Measurements from ENCODE around the gene RDH16.
"Not testable (repeated sequence)": the region's sequence is repeated elsewhere in the genome, so short reads cannot be mapped to it uniquely, and the experiment has no call there.

Gene RDH16

GRCh38 chr12:56916296-56916995 lies 41.0 kb downstream of the RDH16 start:
- no peak for DNase-seq

GRCh38 chr12:56914724-56915123 lies 42.7 kb downstream of the RDH16 start:
- DNase-seq = no peak

DNA sequence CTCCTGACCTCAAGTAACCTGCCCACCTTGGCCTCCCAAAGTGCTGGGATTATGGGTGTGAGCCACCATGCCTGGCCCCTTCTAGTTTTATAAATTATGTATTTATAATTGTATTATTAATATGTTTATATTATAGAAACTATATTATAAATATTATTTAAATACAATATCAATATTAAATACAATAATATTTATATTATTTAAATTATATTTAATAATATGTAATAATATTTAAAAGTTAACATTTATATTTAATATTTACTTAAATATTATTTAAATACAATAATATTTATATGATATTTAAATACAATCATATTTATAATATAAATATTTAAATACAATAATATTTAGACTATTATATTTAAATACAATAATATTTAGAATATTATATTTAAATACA lies 43.2 kb downstream of the RDH16 start:
- no peak for DNase-seq

DNA sequence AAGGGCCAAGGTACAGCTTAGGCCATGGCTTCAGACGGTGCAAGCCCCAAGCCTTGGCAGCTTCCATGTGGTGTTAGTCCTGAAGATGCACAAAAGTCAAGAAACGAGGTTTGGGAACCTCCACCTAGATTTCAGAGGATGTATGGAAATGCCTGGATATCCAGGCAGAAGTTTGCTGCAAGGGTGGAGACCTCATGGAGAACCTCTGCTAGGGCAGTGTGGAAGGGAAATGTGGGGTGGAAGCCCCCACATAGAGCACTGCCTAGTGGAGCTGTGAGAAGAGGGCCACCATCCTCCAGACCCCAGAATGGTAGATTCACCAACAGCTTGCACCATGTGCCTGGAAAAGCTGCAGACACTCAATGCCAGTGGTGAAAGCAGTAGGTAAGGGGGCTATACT lies 48.0 kb downstream of the RDH16 start:
- DNase-seq = not testable (repeated sequence)

DNA sequence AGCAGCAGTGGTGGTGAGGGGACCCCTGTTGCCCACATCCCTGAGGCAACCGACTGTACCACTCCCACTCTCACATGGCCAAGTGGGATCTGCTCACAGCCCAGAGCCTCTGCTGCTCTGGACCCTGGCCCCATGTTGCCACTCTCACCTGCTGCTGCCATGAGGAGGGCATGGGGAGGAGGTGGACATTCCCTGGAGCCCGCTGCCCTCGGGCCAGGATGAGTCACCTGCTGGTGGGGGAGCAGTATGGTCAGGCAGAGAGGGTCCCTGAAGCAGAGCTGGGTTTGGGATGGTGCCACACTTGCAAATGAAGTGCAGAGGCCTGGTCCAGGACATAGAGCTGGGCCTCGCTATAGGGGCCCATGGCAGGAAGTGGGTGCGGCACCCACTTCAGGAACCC lies 49.3 kb downstream of the RDH16 start:
- no peak for DNase-seq

GRCh38 chr12:56905852-56906251 lies 51.6 kb downstream of the RDH16 start:
- DNase-seq = no peak

DNA sequence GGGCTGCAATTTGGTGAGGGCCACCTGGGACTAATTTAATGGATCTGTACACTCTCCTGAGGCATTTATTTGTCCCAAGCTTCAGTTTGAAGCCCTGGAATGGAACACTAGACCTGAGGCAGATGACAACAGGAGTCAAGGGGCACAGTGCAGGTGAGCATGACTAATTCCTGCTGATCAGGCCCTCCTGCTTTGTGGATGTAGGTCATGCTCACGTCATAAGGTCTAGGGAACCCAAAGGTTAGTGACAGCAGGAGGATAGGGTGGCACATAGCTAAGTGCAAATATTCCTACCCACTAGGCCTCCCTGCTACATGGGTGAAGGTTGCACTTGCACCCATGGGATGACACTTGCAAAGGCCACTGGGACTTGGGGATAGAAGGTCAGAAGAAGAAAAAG lies 54.0 kb downstream of the RDH16 start:
- DNase-seq = no peak
